ENCODE results near the gene PAPPA2. TPM values are rescaled to one million over a fixed set of nuclear protein-coding genes. Genes with fewer than 3 reads are reported as not detected.
"Not testable (repeated sequence)": the region's sequence is repeated elsewhere in the genome, so short reads cannot be mapped to it uniquely, and the experiment has no call there.

Gene PAPPA2
- total and polyA plus RNA-seq, 5 donors = 0.18 to 1.1 (median 0.74) TPM

DNA sequence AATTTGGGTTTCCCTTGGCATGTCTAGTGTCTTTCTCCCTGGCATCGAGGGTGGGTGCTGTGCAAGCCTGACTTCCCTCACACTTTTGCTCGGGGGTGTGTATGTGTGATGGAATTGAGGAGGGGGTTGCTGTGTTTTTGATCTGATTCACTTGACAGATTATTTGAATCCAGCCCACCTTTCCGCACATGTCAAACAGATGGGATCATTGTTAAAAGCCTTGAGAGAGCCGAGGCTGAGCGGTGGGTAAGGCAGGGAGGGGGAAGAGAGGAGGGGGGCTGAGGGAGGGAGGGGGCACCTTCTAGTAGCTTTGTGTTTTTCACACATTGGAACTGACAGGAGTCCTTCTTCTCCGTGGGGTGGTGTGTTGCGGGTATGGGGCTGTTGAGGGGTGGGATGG is 90.0 kb downstream of the PAPPA2 start:
- Histone ChIP-seq H3K4me3 (ENCODE audit: low read length) (no peak overlapping the region), H3K27ac (ENCODE audit: low read length) (no peak overlapping the region), H3K9me3 (ENCODE audit: control insufficient read depth, low read length) (no peaks in the 10 kb centered on the region), H3K27me3 (ENCODE audit: control insufficient read depth, insufficient read depth) (no peaks in the 10 kb centered on the region), H3K4me1 (ENCODE audit: control insufficient read depth, insufficient read depth, low read length) (no peaks in the 10 kb centered on the region)
- DNase-seq (no peak), ATAC-seq (no peak)
- intact Hi-C loops (cut with DNase I) = loop anchor here in 3 of 4 donors (10.0 kb wide), 2 partner anchors 142 to 178 kb away; no protein-coding TSS in a partner anchor
- WGBS = 18% methylated on average over 7 of the region's 7 CpGs

DNA sequence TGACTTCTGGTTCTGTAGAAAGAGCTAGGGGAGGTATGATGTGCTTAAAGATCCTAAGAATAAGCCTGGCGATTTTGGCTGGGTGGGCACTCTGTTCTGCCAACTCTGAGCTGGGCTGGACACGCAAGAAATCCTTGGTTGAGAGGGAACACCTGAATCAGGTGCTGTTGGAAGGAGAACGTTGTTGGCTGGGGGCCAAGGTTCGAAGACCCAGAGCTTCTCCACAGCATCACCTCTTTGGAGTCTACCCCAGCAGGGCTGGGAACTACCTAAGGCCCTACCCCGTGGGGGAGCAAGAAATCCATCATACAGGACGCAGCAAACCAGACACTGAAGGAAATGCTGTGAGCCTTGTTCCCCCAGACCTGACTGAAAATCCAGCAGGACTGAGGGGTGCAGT is 93.3 kb downstream of the PAPPA2 start:
- 72% methylated on average over 6 of the region's 6 CpGs for WGBS
- intact Hi-C loops (cut with DNase I) = loop anchor here (5.0 to 10.0 kb wide), 5 partner anchors 139 to 326 kb away; no protein-coding TSS in a partner anchor
- Histone ChIP-seq H3K4me1 (ENCODE audit: control insufficient read depth, insufficient read depth, low read length) (peaks cover 3% of the 10 kb centered on the region), H3K4me3 (ENCODE audit: low read length) (no peak overlapping the region), H3K27me3 (ENCODE audit: control insufficient read depth, insufficient read depth) (no peaks in the 10 kb centered on the region), H3K9me3 (ENCODE audit: control insufficient read depth, low read length) (no peaks in the 10 kb centered on the region), H3K27ac (ENCODE audit: low read length) (no peak overlapping the region)
- ATAC-seq (no peak), DNase-seq (no peak)

DNA sequence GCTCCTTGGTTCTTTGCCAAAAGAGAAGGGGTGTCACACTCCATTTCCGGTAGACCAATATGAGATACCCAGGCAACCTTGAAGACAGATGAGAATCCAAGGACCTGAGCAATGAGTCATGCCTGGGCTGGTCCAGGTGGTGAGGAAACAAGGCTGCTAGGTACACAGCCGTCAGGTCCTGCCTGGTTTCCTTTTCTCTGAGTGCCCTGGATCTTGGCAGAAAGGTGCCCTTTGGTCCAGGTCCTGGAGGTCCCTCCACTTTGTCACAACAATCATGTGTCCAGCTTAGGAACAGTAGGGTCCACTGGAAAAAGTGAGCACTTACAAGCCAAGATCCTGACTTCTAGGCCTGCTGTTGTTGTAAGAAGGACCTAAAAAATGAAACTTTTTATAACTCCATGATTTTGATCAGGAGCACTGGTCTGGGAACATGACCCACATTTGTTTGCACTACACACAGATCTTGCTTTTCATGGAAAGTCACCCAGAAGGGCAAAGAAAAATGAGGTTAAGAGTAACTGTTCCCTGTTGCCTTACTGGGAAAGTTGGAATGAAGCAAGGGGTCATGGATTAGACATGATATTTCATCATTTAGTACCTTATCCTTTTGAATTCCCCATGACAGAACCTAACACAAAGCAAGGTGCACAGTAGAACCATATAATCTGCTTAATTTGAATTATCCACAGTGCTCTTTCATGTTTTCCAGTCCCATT is 94.7 kb downstream of the PAPPA2 start:
- H3K27ac ChIP-seq (ENCODE audit: low read length) = no peak overlapping the region
- no peak overlapping the region for H3K4me3 ChIP-seq (ENCODE audit: low read length)
- DNase-seq (no peak), ATAC-seq (no peak)
- no peaks in the 10 kb centered on the region for H3K9me3 ChIP-seq (ENCODE audit: control insufficient read depth, low read length)
- H3K4me1 ChIP-seq (ENCODE audit: control insufficient read depth, insufficient read depth, low read length) = peaks cover 3% of the 10 kb centered on the region
- 71% methylated on average over 2 of the region's 2 CpGs for WGBS
- no peaks in the 10 kb centered on the region for H3K27me3 ChIP-seq (ENCODE audit: control insufficient read depth, insufficient read depth)
- intact Hi-C loops (cut with DNase I) = loop anchor here (2.0 to 10.0 kb wide), 7 partner anchors 137 to 325 kb away; no protein-coding TSS in a partner anchor

DNA sequence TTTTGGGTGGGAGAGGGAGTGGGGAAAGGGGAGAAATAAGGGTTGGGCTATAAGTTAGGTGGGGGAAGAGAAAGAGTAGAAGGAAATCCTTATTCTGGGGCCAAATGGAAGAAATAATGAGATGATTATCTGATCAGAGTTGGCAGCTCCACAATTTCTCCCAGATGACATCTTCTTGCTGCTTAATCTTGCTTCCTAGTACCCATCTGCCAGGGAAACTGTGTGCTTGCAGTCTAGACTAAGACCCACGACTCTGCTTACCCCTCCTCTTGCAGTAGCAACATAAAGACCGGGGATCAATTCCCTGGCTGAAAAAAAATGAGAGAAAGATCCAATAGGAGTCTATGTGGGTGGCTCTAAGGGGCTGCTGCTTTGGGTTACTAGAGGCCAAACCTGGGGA is 95.6 kb downstream of the PAPPA2 start:
- DNase-seq = no peak
- Histone ChIP-seq H3K4me1 (ENCODE audit: control insufficient read depth, insufficient read depth, low read length) (peaks cover 3% of the 10 kb centered on the region), H3K9me3 (ENCODE audit: control insufficient read depth, low read length) (no peaks in the 10 kb centered on the region), H3K27ac (ENCODE audit: low read length) (no peak overlapping the region), H3K27me3 (ENCODE audit: control insufficient read depth, insufficient read depth) (no peaks in the 10 kb centered on the region), H3K4me3 (ENCODE audit: low read length) (no peak overlapping the region)
- intact Hi-C loops (cut with DNase I) = loop anchor here (2.0 to 10.0 kb wide), 7 partner anchors 136 to 324 kb away; no protein-coding TSS in a partner anchor
- no peak for ATAC-seq
- 30% methylated on average over 2 of the region's 2 CpGs for WGBS

DNA sequence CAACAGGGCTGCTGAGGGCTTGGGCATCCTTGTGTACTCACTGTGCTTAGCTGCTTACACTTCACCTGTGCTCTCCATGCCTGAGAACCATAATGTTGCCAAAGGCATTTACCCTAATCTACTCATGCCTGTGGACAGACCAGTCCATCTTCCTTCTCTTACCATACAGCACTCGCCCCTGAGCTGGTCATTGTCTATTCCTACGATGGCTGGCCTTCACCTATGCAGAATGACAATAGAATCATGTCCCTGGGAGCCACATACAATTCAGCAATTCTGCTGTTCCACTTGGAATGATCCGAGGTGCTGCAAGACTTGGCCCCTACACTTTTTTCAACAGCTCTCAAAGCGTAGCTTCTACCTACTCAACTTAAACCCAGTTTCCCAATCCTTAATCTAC is 96.5 kb downstream of the PAPPA2 start:
- Histone ChIP-seq H3K4me1 (ENCODE audit: control insufficient read depth, insufficient read depth, low read length) (peaks cover 3% of the 10 kb centered on the region), H3K27me3 (ENCODE audit: control insufficient read depth, insufficient read depth) (no peaks in the 10 kb centered on the region), H3K27ac (ENCODE audit: low read length) (no peak overlapping the region), H3K9me3 (ENCODE audit: control insufficient read depth, low read length) (no peaks in the 10 kb centered on the region), H3K4me3 (ENCODE audit: low read length) (no peak overlapping the region)
- ATAC-seq (peak in 1 of 2 donors; percentile 10), DNase-seq (no peak)
- intact Hi-C loops (cut with DNase I) = loop anchor here (2.0 to 10.0 kb wide), 7 partner anchors 135 to 323 kb away; no protein-coding TSS in a partner anchor
- 20% methylated on average over 4 of the region's 4 CpGs for WGBS

DNA sequence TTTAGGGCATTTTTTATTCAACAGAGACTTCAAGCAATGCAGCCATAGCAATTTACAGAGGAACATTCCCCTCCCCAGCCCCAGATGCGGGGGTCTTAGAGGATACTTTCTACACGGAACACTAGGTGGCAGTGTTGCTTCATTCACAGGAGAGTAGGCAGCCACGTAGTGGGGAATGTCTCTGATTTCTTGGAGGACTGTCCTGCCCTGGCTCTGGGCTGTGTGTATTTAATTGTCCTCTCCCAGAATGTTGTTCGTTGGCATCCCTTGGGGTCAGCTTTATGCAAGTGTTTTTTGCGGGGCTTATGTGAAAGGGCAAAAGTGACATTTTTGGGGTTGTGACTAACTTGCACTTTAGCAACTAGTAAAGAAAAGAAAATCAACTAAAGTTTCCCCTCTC is 96.9 kb downstream of the PAPPA2 start:
- peaks cover 3% of the 10 kb centered on the region for H3K4me1 ChIP-seq (ENCODE audit: control insufficient read depth, insufficient read depth, low read length)
- WGBS = 1% methylated on average over 5 of the region's 5 CpGs
- DNase-seq = peak in 1 of 3 donors; percentile 22
- no peak overlapping the region for H3K4me3 ChIP-seq (ENCODE audit: low read length)
- no peak overlapping the region for H3K27ac ChIP-seq (ENCODE audit: low read length)
- H3K27me3 ChIP-seq (ENCODE audit: control insufficient read depth, insufficient read depth) = no peaks in the 10 kb centered on the region
- H3K9me3 ChIP-seq (ENCODE audit: control insufficient read depth, low read length) = no peaks in the 10 kb centered on the region
- ATAC-seq = peak; percentile 90 to 91
- intact Hi-C loops (cut with DNase I) = loop anchor here (2.0 to 10.0 kb wide), 7 partner anchors 135 to 323 kb away; no protein-coding TSS in a partner anchor

DNA sequence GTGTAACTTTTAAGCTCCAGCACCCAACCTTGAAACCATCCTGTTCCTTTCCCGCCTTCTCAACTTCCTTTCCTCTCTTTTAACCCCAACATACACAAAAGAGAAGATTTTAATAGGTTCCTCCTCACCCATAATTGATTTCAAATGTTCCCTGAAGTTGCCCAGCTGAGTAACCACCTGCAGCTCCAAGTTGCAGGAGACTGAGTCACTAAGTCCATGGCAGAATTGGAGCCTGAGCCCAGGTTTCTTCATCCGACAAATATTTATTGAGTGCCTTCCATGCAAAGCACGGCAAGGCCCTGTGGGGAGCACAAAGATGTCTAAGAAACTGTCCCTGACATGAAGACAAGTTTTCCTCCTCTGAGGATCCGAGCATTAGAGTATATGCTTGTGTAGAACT is 97.7 kb downstream of the PAPPA2 start:
- DNase-seq (no peak), ATAC-seq (no peak)
- intact Hi-C loops (cut with DNase I) = loop anchor here in 1 of 4 donors (5.0 kb wide), 1 partner anchor 282 kb away; no protein-coding TSS in a partner anchor
- Histone ChIP-seq H3K27ac (ENCODE audit: low read length) (no peak overlapping the region), H3K27me3 (ENCODE audit: control insufficient read depth, insufficient read depth) (no peaks in the 10 kb centered on the region), H3K4me3 (ENCODE audit: low read length) (no peak overlapping the region), H3K4me1 (ENCODE audit: control insufficient read depth, insufficient read depth, low read length) (peaks cover 3% of the 10 kb centered on the region), H3K9me3 (ENCODE audit: control insufficient read depth, low read length) (no peaks in the 10 kb centered on the region)
- WGBS = 77% methylated on average over 4 of the region's 4 CpGs

DNA sequence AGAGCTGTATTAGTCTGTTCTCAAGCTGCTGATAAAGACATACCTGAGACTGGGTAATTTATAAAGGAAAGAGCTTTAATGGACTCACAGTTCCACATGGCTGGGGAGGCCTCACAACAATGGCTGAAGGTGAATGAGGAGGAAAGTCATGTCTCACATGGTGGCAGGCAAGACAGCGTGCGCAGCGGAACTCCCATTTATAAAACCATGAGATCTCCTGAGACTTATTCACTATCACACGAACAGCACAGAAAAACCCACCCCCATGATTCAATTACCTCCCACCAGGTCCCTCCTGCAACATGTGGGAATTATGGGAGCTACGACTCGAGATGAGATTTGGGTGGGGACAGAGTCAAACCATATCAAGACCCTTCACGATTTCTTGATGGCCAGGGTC is 98.8 kb downstream of the PAPPA2 start:
- intact Hi-C loops (cut with DNase I) = loop anchor here in 1 of 4 donors (5.0 kb wide), 1 partner anchor 281 kb away; no protein-coding TSS in a partner anchor
- not testable (repeated sequence) for H3K4me1 ChIP-seq (ENCODE audit: control insufficient read depth, insufficient read depth, low read length); H3K27ac ChIP-seq (ENCODE audit: low read length); ATAC-seq; DNase-seq; H3K9me3 ChIP-seq (ENCODE audit: control insufficient read depth, low read length); H3K4me3 ChIP-seq (ENCODE audit: low read length); H3K27me3 ChIP-seq (ENCODE audit: control insufficient read depth, insufficient read depth)
- WGBS = 89% methylated on average over 7 of the region's 7 CpGs

DNA sequence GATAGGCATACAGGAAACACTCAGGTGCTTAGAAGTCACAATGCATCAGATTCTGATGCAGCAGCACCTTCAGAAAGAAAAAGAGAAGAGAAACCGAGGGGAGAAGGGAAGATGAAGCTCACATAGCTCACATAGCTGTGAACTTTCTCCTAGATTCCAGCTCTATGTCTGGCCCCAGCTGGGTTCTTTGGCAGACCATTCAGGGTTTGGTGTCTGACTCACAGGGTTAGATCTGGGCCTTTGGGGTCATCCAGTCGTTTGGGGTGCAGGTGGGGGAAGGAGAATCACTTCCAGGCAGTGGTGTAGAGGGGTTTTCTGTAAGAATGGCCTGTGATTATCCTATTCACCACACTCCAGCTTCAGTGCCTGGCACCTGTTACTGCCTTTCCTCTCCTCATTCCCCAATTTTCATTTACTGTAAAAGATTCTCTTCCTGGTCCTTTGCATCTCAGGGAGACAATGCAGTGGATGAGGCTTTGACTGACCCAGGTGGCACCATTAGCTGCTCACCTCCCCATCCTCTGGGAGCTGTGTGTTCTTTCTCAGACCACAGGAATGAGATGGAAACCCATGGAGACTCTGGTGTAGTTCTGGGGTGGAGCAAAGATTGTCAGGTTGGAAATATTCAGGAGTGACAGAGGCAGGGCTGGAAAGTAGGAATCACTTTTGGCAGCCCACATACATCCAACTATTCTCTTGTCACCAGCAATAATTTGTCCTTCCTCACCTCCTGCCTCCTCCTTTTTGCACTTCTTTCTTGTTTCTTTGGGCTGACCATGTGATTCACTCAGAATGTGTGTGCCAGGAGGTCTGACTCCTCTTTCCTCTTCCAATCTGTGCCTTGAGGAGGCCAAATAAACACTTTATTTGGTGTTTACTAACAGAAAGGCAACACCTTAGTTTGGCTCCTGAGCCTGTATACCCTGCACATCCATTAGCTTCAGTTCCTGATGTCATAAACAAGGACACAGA is 103.3 kb downstream of the PAPPA2 start:
- Histone ChIP-seq H3K4me1 (ENCODE audit: control insufficient read depth, insufficient read depth, low read length) (no peaks in the 10 kb centered on the region), H3K9me3 (ENCODE audit: control insufficient read depth, low read length) (no peaks in the 10 kb centered on the region), H3K27ac (ENCODE audit: low read length) (no peak overlapping the region), H3K4me3 (ENCODE audit: low read length) (no peak overlapping the region), H3K27me3 (ENCODE audit: control insufficient read depth, insufficient read depth) (no peaks in the 10 kb centered on the region)
- 11% methylated on average over 2 of the region's 2 CpGs for WGBS
- no peak for DNase-seq
- intact Hi-C loops (cut with DNase I) = loop anchor here in 1 of 4 donors (5.0 kb wide), 1 partner anchor 126 kb away; no protein-coding TSS in a partner anchor
- ATAC-seq = peak; percentile 29 to 48

DNA sequence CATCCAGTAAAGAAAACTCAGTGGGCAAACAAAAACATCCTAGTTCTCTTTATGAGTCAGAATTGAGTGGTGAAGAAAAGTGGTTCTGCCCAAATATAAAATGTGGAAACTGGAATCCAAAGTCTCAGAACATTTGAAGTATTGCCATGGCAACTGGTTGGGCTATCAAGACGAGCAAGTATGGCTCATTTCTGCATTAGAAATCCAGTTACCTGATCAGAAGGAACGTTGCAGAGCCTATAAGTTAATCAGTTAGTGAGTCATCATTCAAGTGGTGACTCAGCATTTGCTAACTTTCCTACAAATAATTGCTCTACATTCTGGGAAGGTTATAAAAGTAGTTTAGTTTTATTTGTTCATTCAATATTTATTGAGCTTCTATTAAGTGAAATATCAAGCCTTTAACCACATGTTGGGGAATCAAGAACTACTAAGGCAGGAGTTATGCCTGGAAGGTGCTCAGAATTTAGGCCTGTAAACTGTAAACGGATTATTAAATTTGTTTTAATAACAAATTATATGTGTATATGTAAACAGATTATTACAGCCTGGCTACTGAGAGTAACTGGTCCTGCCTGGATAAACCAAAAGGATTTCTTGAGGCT is 104.3 kb downstream of the PAPPA2 start:
- no peak for DNase-seq
- no peak overlapping the region for H3K27ac ChIP-seq (ENCODE audit: low read length)
- ATAC-seq = no peak
- H3K4me1 ChIP-seq (ENCODE audit: control insufficient read depth, insufficient read depth, low read length) = no peaks in the 10 kb centered on the region
- 36% methylated on average over 3 of the region's 3 CpGs for WGBS
- no peak overlapping the region for H3K4me3 ChIP-seq (ENCODE audit: low read length)
- intact Hi-C loops (cut with DNase I) = loop anchor here in 1 of 4 donors (5.0 kb wide), 1 partner anchor 125 kb away; no protein-coding TSS in a partner anchor
- H3K27me3 ChIP-seq (ENCODE audit: control insufficient read depth, insufficient read depth) = no peaks in the 10 kb centered on the region
- H3K9me3 ChIP-seq (ENCODE audit: control insufficient read depth, low read length) = no peaks in the 10 kb centered on the region
